HFFc6 (cell line): ENCODE data around the gene CBLN2. TPM values are rescaled to one million over a fixed set of nuclear protein-coding genes. Genes with fewer than 3 reads are reported as not detected.
A peak's percentile ranks its signal among the peaks of the same experiment; 100 is the strongest.

Source experiments
- DNase-seq: peaks from one replicate; pipeline ENCODE4 v3.0.0-alpha.2; 2018
- H3K27ac Mint-ChIP-seq: 2 replicates; pipeline ENCODE4 v1.8.0; 2020; ENCODE audit warnings: mild to moderate bottlenecking, mixed read lengths
- H3K27me3 Mint-ChIP-seq: 2 replicates; pipeline ENCODE4 v1.8.0; 2021; ENCODE audit warnings: mild to moderate bottlenecking, moderate library complexity, mixed read lengths; ENCODE audit not compliant: insufficient read depth
- H3K36me3 Mint-ChIP-seq: 2 replicates; pipeline ENCODE4 v1.8.0; 2021; ENCODE audit warnings: low read depth, mixed read lengths
- H3K4me1 Mint-ChIP-seq: 2 replicates; pipeline ENCODE4 v1.8.0; 2020; ENCODE audit warnings: low read depth, mixed read lengths
- H3K4me3 Mint-ChIP-seq: 2 replicates; pipeline ENCODE4 v1.8.0; 2020; ENCODE audit warnings: mild to moderate bottlenecking, moderate library complexity, mixed read lengths
- H3K9me3 Mint-ChIP-seq: 2 replicates; pipeline ENCODE4 v1.8.0; 2020; ENCODE audit warnings: mild to moderate bottlenecking, mixed read lengths
- long read RNA-seq: library from polyadenylated mRNA; unstranded; transcript quantifications from one replicate; pipeline ENCODE4 v2.0.0, GENCODE V29; 2019
- total RNA-seq, 6 experiments: library from RNA; stranded (reverse); fragmentation: NEBNext Ultra II Directional; extraction: Animal tissue kit (Norgen Biotek cat#: 25700); gene quantifications; 2 replicates in 1 of 6; 3 replicates in 5 of 6; pipeline ENCODE4 v1.2.3, GENCODE V29; 2021
- TF ChIP-seq, protein P1 (sequence below): fragments of 200-600 bp; sonication (generic); IDR thresholded peaks from 2 replicates; pipeline ENCODE4 v1.5.0; 2021; ENCODE audit warnings: antibody characterized with exemption, mild to moderate bottlenecking

CBLN2 gene
- total RNA-seq = not detected
- long read RNA-seq = 0 reads

DNA sequence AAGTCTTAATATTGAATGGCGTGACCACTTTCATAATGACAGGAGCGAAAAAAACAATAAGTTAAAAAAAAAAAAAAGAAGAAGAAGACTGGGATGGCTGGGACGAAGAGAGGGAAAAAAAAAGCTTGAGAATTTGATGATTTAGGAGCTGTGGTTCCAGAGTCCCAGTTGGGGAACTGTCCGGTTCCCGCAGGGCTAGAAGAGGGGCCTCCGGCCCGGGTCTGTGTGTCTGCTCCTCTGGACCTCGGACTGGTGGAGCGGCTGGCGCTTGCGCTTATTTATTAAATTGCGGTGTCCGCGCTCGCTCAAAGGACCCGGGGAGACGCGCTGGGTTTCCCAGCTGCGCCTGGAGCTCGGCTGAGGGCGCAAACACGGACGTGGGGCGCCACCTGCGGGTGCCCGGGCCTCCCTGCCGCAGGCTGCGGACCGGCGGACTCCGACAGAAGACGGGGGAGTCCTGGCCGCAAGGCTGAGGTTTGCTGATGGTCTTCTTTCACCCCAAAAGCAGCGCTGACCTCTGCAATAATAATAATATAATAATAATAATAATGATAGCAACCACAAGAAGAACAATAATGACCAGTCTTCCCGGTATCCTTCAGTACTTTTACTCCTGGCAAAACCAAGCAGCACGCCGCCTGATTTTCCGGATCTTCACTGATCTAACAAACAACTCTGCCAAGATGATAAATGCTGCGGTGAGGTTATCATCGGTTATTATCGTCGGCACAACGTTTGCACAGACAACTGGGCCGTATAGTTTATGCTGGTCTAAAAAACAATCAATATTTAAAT, at the start of gene CBLN2:
CBLN2 (minus strand) TSS at position 251 of the 795 bp plus-strand sequence. CDS start 2,182 bp downstream, outside the sequence.
- no peaks in the 10 kb centered on the region; the same call in 1 of the 2 replicates for H3K9me3 Mint-ChIP-seq
- peak; percentile 18 for DNase-seq
- H3K4me1 Mint-ChIP-seq = peaks cover 7% of the 10 kb centered on the region; the same call in 1 of the 2 replicates
- no peak within 1 kb of the TSS for H3K27ac Mint-ChIP-seq
- peaks cover 13% of the 10 kb centered on the region for H3K27me3 Mint-ChIP-seq
- TF ChIP-seq, protein P1, sequence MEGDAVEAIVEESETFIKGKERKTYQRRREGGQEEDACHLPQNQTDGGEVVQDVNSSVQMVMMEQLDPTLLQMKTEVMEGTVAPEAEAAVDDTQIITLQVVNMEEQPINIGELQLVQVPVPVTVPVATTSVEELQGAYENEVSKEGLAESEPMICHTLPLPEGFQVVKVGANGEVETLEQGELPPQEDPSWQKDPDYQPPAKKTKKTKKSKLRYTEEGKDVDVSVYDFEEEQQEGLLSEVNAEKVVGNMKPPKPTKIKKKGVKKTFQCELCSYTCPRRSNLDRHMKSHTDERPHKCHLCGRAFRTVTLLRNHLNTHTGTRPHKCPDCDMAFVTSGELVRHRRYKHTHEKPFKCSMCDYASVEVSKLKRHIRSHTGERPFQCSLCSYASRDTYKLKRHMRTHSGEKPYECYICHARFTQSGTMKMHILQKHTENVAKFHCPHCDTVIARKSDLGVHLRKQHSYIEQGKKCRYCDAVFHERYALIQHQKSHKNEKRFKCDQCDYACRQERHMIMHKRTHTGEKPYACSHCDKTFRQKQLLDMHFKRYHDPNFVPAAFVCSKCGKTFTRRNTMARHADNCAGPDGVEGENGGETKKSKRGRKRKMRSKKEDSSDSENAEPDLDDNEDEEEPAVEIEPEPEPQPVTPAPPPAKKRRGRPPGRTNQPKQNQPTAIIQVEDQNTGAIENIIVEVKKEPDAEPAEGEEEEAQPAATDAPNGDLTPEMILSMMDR = peak; percentile 75
- H3K36me3 Mint-ChIP-seq = peaks cover 5% of the 10 kb centered on the region; the same call in 1 of the 2 replicates
- H3K4me3 Mint-ChIP-seq = peak within 1 kb of the TSS; percentile 7; the same call in 1 of the 2 replicates

DNA sequence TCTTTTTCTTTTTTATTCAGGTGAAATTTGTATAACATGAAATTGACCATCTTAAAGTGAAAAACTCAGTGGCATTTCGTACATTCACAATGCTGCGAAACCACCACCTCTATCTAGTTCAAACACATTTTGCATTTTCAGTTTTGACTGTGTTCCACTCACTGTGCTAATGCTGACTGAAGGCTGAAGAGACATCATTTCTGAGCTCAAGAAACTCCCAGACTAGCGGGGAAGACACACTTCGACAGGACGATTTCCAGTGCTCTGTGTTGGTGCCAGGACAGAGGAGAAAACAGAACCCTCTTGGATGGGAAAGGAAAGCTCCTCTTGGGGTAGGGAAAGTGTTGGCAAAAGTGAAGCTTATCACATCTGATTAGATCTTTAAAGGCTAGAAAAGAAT, 44.2 kb upstream of the CBLN2 start:
- no peaks in the 10 kb centered on the region for H3K36me3 Mint-ChIP-seq
- H3K4me1 Mint-ChIP-seq = no peaks in the 10 kb centered on the region
- no peaks in the 10 kb centered on the region; the same call in 1 of the 2 replicates for H3K27me3 Mint-ChIP-seq
- TF ChIP-seq, protein P1 = no peak
- H3K27ac Mint-ChIP-seq = no peak overlapping the region
- no peak overlapping the region for H3K4me3 Mint-ChIP-seq
- no peak for DNase-seq
- H3K9me3 Mint-ChIP-seq = peaks cover 47% of the 10 kb centered on the region

DNA sequence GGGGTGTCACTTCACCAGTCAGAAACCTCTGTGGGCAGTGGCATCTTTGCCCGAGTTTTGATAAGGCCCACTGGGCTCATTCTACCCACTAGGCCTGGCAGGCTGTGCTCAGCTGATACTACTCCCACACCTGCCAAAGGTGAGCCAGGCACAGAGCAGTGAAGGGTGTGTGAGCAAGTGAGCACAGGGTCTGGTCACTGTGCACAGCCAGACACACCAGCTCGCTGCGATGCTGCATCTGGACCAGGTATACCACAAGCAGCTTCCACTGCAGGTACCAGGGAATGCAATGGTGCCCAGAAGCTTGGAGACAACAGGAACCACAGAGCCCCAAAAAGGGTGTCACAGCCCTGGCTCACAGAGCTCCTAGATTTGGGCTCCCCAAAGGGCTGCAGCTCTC, 40.6 kb upstream of the CBLN2 start:
- Mint-ChIP-seq H3K27ac (no peak overlapping the region), H3K9me3 (peaks cover 37% of the 10 kb centered on the region), H3K4me3 (no peak overlapping the region), H3K4me1 (no peaks in the 10 kb centered on the region), H3K27me3 (no peaks in the 10 kb centered on the region; the same call in 1 of the 2 replicates), H3K36me3 (no peaks in the 10 kb centered on the region)
- TF ChIP-seq, protein P1 = no peak
- no peak for DNase-seq

DNA sequence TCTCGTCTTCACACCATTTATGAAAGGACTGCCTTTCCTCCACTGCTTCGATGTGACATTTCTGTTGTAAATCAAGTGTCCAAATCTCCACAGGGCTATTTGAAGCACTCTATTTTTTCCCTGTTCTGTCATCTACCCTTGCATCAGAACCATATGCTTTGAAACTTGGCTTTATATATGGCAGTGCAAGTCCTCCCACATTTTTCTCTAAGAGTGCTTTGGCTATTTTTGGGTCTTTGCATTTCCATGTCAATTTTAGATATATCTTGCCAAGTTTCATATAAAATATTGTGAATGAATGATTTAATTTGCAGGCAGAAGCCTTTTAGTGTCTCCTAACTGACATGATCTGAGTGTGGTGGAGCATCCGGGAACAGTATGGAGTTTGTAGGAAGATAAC, 37.8 kb upstream of the CBLN2 start:
- Mint-ChIP-seq H3K27me3 (no peaks in the 10 kb centered on the region), H3K9me3 (peaks cover 26% of the 10 kb centered on the region), H3K4me3 (no peak overlapping the region), H3K27ac (no peak overlapping the region), H3K36me3 (no peaks in the 10 kb centered on the region), H3K4me1 (no peaks in the 10 kb centered on the region)
- TF ChIP-seq, protein P1 = no peak
- DNase-seq = no peak

DNA sequence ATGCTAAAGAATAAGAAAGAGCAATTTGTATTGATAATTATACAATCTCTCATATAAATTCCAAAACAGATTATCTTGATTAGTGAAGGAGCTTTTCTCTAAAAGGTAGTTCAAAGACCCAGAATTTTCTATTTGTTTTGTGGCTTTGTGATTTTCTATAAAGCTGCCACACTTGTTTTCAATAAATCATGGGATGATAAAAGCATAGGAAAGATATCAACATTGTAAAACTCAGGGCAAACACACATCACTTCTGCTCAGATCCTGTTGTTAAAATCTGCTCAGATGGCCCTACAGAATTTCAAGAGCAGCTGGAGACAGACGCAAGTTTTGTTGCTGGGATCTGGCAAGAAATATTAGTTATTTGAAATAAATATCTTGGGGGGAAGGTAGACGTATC, 28.8 kb upstream of the CBLN2 start:
- Mint-ChIP-seq H3K4me3 (no peak overlapping the region), H3K36me3 (no peaks in the 10 kb centered on the region), H3K4me1 (no peaks in the 10 kb centered on the region), H3K27me3 (no peaks in the 10 kb centered on the region; the same call in 1 of the 2 replicates), H3K9me3 (peaks cover 27% of the 10 kb centered on the region), H3K27ac (no peak overlapping the region)
- DNase-seq = no peak
- TF ChIP-seq, protein P1 = no peak
